NCI-H226 (cell line): Measurements from ENCODE around the gene RREB1.

Experiments
- DNase-seq: peaks from one replicate; pipeline ENCODE4 v3.0.0-alpha.2; 2015

The RREB1 gene, protein sequence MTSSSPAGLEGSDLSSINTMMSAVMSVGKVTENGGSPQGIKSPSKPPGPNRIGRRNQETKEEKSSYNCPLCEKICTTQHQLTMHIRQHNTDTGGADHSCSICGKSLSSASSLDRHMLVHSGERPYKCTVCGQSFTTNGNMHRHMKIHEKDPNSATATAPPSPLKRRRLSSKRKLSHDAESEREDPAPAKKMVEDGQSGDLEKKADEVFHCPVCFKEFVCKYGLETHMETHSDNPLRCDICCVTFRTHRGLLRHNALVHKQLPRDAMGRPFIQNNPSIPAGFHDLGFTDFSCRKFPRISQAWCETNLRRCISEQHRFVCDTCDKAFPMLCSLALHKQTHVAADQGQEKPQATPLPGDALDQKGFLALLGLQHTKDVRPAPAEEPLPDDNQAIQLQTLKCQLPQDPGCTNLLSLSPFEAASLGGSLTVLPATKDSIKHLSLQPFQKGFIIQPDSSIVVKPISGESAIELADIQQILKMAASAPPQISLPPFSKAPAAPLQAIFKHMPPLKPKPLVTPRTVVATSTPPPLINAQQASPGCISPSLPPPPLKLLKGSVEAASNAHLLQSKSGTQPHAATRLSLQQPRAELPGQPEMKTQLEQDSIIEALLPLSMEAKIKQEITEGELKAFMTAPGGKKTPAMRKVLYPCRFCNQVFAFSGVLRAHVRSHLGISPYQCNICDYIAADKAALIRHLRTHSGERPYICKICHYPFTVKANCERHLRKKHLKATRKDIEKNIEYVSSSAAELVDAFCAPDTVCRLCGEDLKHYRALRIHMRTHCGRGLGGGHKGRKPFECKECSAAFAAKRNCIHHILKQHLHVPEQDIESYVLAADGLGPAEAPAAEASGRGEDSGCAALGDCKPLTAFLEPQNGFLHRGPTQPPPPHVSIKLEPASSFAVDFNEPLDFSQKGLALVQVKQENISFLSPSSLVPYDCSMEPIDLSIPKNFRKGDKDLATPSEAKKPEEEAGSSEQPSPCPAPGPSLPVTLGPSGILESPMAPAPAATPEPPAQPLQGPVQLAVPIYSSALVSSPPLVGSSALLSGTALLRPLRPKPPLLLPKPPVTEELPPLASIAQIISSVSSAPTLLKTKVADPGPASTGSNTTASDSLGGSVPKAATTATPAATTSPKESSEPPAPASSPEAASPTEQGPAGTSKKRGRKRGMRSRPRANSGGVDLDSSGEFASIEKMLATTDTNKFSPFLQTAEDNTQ (N-terminal part only)

DNA sequence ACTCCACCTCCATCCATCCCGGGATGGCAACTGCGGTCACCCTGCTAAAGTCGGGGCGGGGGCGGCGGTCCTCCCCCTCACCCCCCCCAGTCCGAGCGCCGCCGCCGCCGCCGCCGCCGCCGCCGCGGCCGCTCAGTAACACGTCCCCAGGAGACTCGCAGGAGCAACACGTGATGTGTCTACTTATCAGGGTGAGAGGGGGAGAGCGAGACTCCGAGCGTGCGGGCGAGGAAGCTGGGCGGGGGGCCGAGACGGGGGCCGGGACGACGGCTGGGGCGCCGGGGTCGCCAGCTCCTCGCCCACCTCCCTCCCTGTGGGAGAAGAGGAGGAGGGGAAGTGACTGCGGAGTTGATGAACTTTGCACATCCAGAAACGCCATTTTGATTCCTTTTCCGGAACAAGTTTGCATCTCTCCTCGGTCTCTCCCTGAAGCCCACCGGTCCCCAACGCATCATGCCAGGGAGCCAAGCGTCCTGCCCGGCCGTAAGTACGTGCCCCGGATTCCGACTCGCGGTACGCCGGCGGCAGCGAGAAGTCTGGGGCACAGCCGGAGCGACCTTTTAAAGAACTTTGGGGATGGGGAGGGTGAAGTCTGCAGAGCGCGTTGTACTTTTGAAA, at the start of gene RREB1:
Gene RREB1 (plus strand): TSS at position 384 of the 618 bp plus-strand sequence. CDS start 73,951 bp downstream, outside the sequence.
- peak; percentile 20 for DNase-seq

DNA sequence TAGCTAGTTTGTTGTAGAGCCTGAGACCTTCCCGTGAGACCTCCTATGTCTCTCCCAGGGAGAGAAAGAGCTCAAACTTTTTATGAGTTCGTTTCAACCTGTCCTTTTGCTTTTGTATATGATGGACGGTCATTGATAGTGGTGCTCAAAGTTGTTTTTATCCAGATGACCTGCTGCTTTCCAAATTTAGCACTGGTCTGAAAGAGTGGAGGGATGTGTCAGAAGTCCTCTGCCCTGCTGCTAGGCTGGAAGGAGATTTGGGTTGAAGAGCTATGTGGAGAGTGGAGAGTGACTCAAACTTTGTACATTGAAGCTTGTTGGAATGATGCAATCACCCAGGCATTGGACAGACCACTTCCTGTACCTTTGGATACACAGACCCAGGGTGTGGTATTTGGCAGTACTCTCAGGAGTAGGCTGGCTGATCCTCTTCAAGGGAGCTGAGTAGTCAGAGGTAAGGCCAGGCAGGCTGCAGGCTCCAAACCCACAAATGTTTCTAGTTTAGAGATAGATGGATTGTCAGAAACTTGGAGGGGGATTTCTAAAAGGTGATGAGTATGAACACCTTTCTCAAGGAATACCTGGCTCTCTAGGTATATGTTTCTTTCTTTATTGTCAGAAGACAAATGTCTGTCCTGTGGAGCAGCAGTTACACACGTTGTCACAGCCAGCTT, 49.4 kb upstream of the RREB1 start:
- peak; percentile 99 for DNase-seq

DNA sequence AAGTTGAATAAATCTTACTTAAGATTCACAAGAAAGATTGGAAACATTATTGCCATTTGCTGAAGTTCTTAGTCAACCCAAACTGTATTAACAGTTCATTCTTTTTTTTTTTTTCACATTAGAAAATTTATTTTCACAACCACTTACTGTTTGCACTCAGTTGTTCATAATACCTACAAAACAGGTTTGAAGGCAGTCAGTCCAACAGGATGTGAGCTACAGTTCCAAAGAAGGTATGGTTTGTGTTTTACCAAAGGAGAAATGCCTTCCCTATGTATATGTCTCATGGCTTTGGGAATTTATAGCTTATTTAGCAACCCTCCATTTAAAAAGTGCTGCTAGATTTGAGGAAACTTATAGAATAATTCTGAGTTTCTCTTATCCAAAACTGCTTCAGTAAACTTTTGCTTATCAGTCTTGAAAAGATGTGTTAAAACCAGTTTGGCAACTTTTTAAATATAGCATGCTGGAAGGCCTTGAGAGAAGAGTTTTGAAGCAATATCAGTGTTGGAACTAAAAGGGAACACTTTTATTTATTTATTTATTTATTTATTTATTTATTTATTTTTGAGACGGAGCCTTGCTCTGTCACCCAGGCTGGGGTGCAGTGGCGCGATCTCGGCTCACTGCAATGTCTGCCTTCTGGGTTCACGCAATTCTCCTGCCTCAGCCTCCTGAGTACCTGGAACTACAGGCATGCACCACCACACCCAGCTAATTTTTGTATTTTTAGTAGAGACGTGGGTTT, 46.8 kb upstream of the RREB1 start:
- DNase-seq: no peak

DNA sequence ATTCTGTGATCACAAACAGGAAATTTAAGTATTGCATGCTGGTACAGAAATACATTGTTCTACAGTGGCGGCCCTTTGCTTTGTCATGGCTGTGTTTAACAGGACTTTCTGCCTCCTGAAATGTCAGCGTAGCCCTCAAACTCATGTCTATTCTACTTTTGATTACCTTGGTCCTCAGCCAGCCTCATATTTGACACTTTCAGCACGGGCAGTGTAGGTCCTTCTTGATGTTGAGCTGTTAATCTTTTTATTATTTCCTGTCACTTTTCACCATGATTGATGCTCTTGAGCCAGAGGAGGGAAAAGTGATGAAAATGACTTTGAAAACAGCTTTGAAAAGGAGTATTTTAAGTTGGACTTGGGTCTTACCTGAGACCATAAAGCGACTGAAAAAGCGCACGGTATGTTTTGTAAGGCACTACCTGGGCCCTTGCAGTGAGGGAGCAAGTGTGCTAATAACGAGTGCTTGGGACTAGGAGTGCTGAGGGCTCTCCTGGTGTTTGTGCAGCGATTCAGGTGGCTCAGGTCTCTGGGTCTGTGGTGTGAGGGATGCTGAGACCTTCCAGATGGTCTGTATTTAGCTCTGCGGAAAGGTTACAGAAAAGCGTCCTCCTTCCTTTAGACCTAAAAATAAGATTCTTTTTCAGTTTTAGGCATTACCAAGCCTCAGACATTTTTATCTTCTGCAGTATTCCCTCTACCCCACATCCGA, 45.2 kb upstream of the RREB1 start:
- no peak for DNase-seq

DNA sequence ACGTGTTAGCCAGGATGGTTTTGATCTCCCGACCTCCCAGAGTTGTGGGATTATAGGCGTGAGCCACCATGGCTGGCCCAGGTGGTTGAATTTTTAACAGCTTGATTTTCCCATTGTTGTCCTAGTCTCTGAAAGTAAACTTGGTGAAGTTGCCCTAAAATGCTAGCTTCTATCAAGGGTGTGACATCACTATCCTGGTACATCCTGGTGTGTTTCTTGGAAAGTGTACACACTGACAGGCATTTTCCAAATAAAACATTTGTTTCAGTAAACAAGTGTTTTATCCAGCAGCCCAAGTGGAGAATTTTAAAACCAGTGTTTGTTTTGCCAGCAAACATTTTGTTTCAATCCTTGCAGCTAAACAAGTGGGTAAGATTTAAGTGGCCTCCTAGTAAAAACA, 40.5 kb upstream of the RREB1 start:
- DNase-seq: no peak

DNA sequence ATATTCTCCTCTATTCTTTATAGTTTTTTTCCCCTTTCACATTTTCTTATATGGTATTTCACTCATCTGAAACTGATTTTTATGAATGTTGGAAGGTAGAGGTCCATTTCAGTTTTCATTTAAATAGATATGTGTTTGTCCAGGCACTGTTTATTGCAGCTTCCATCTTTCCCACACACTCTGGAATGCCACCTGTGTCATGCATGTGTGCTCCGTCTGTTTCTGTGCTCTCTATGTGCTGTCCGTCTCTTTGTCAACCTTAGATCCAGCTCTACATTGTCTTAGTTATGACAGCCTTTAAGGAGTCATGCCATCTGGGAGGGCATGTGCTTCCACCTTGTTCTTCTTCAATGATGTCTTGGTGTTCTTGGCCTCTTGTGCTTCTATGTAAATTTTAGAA, 36.4 kb upstream of the RREB1 start:
- no peak for DNase-seq

DNA sequence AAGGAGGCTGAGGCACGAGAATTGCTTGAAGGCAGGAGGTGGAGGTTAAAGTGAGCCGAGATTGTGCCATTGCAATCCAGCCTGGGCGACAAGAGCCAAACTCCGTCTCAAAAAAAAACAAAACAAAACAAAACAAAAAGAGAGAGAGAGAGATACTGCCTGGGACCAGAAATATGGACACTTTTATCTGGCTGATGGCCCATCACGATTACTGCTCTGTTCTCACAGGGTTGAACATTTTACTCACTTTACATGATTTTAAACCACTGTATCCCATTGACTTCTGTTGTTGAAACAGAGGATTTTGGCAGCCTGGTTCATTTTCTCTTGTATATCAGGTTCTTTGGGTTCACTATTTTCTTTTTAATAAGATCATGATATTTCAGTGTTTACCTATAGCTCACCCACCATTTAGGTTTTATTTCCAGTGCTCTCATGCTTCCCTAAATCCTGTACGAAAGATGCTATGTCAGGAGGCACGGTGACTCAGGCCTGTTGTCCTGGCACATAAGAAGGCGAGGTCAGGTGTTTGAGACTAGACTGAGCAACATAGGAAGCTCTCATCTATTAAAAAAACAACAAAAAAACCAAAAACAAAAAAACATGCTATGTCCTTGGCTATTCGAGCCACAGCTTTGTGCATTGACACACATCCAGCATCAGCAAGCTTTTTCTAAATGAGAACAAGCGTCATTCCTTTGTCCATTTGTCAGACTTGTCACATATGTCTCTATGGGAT, 34.5 kb upstream of the RREB1 start:
- no peak for DNase-seq

DNA sequence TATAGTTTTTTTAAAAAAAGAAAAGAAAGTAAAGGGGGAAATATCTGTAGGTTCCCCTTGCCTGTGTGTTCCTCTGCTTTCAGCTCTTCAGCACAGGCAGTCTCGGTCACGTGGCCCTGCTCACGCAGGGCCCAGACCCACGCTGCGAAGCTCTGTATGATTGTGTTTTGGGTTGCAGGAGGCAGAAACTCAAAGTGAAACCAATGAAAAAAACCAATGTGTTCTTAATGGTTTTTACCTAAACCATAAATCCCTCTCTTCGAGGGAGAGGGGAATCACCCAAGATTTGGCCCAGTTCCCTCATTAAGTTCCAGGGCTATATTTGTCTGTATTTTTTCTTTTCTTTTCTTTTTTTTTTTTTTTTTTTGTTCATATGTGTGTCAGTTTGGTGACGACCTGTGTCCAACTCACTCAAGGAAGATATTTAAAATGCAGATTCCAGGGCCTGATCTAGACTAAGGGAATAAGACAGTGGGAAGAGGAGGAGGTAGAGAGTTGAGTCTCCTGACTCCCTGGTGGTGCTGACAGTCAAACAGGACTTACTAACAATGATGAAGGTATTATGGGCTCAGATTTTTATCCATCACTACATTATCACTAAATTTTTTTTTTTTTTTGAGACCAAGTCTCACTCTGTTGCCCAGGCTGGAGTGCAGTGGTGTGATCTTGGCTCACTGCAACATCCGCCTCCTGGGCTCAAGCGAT, 33.8 kb upstream of the RREB1 start:
- DNase-seq: no peak

DNA sequence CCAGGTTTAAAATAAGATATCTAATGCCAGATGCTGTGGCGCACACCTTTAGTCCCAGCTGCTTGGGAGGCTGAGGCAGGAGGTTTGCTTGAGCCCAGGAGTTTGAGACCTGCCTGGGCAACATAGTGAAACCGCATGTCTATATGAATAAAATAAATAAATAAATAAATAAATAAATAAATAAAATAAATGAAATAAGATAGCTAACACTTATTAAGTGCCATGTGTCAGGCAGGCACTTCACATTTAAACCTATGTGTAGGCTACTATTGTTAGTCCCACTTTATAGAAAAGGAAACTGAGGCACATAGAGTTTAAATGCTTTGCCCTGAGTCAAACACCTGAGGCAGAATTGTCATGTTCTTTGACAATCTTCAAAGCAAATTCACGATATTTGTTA, 32.9 kb upstream of the RREB1 start:
- DNase-seq: no peak

DNA sequence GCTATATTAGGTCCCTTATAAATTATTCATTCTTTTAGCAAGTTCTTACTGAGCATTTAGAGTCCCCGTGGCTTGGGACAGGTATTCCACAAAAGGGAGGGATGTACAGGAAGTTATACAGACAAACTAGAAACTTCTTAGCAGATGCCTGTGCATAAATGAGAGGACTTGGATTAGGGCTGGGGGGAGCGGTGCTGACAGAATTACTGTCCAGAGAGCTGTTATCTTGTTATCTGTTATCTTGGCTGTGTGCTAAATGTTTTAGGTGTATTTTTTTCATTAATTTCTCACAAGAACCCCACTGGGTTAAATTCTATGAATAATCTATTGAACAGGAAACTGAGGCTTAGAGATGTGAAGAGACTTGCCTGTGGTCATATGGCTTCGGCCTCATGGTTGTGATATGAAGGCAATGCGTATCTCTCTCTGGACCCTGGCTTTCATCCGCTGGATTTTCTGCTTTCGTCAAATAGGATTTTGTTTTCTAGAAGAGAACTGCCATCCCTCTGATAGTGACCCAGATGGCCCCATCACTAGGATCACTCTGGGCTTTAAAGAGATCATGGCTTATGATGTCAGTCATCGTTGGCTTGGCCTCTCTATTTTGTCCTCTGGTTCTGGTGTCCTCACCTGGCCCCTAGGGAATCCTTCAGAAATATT, 32.3 kb upstream of the RREB1 start:
- no peak for DNase-seq

DNA sequence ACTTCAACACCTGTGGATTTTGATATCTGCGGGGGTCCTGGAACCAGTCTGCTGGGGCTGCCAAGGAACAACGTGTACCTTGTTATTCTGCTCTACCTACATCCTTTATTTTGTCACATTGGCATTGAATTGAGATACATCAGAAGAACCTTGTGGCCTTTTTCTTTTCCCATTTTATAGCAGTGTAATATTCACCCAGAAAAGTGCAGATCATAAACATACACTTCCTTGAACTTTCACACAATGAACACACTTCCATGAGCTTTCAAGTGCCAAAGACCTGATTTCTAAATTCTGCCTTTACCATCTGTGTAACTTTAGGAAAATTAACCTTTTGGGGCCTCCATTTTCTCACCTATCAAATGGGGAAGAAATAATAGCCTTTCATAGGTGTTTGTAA, 29.9 kb upstream of the RREB1 start:
- no peak for DNase-seq

DNA sequence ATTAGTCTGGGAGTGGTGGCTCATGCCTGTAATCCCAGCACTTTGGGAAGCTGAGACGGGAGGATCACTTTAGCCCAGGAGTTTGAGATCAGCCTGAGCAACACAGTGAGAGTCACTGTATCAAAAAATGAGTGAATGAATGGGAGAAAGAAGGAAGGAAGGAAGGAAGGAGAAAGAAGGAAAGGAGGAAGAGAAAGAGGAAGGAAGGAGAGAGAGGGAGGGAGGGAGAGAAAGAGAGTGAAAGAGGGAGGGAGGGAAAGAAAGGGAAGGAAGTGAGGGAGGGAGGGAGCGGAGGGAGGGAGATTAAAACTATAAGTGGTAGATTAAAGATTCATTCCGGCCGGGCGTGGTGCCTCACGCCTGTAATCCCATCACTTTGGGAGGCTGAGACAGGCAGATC, 28.9 kb upstream of the RREB1 start:
- DNase-seq: no peak

DNA sequence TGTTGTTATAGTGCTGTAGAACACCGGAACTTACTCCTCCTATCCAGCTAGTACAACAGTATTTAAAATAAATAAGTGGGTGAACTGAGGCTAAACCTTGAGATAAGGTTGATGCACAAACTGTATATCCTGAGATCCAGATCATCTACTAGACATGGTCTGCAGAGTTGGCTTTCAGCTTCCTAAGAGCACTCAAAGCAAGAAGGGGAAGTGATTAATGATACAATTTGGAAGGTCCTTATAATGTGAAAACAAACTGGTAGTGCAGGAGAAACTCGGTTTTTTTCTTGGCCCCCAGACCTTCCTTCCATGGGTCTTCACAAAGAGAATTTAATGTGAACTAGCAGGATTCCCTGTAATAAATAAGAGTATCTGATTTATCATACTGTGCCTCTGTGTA, 27.4 kb upstream of the RREB1 start:
- DNase-seq: no peak

DNA sequence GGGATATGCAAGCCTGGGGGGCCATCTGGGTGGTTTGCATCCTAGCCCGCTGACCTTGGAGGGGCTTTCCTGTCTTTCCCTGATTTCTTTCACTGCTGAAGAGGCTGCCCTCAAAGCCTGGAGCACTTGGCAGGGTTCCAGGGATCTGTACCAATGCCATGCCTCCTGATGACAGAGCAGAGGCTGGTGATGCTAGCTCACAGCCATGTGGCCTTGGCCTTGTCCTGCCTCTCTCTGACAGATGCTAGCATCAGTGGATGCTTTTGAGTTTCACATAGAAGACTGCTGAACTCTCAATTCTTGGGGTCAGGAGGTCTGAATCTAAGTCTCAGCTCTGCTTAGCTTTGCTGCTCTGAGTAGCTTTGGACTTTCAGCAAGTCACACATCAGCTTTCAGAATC, 21.9 kb upstream of the RREB1 start:
- no peak for DNase-seq

DNA sequence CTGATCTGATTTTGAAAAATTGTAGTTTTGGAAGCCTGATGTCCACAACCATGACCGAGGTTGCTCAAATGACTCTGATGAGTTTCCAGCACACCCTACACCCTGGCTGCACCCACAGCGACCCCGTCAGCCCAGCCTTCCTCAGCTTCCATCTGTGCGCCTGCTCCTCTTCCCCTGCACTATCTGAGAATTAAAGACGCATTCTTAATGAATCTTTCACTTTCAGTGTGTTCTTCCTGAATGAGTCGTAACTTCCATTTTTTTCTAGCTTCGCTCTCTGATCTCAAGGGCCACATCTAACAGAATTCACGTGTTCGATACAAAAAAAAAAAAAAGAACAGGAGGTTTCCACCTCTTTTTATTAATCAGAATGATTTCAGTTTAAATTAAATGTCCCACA, 21.3 kb upstream of the RREB1 start:
- no peak for DNase-seq

DNA sequence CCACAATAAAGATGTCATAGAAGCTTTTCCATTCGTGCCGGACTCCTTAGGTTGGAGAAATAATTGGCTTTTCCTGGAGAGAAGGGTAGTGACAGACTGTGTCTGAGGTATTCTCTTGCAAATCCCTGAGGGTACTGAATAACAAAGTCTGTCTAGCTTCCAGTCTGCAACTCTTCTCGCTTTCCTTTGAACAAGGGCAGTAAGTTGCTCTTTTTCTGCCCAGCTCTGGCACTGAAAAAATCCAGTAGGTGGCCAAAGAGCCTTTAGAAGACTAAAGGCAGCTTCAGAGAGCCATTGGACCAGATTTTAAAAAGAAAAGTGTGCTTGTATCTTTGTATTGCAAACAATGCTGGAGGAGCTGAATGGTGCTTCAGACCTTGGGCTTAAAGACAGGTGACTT, 20.7 kb upstream of the RREB1 start:
- DNase-seq: no peak

DNA sequence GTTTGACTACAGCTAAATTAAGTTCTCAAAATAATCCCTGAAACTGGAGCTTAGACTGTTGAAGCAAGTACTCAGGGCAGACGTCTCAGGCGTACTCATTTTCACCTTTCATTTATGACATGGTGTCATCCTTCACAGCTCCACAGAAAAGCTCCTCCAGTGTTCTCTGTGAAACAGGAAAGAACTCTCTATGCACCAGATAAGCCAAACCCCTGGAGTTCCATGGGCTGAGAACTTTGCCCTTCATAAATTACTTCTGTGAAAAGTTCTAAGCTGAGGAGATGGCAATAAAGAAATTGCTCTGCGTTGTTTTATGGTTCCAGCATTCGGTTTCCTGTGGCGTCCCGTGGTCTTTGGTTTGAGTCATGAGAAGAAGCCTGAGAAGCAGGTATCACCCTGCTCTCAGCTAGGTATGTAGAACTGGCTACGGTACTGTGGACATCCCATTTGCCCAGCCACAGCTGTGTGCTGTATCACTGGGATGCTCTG, 20.2 kb upstream of the RREB1 start:
- DNase-seq: no peak

DNA sequence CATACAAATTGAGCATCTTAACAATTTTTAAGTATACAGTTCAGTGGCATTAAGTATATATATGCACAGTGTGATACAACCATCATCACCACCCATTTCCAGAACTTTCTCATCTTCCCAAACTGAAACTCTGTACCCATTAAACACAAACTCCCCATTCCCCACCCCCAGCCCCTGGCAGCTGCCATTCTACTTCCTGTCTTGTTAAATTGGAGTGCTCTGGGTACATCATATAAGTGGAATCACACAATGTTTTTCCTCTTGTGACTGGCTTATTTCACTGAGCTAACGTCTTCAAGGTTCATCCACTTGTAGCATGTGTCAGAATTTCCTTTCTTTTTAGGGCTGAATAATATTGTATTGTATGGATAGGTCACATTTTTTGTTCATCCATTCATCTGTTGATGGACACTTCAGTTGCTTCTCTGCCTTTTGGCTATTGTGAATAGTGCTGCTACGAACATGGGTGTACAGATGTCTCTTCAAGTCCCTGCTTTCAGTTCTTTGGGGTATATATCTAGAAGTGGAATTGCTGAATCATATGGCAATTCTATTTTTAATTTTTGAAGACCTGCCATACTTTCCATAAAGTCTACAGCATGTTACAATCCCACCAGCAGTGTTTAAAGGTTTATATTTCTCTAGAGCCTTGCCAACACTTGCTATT, 19.6 kb upstream of the RREB1 start:
- DNase-seq: no peak
